Measurements from ENCODE around the gene BATF.

Gene BATF

DNA sequence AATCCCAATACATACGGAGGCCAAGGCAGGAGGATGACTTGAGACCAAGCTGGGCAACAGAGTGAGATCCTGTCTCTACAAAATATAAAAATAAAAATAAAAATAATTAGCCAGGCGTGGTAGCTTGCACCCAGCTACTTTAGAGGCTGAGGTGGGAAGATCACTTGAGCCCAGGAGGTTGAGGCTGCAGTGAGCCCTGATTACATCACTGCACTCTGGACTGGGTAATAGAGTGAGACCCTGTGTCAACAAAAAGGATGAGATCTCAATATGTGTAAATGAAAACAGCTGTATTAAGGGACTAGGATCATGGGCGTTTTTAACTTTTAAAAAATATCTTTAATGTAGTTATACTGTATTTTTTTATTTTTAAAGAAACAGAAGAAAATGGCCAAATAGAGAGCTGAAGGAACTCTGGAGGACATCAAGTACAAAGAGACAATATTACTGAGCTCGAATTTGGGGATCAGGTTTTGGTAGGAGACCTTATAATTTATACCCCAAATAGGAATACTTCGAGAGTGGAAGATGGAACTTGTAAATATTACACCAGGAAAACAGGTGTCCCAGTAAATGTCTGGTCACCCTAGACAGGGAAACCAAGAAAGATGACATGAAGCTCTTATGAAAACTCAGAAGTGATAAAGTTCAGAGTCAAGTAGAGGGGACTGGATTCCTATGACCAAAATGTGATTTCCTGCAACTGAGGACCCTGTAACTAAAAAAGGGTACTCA is 13.1 kb downstream of the BATF start:
- DNase-seq, result no peak

DNA sequence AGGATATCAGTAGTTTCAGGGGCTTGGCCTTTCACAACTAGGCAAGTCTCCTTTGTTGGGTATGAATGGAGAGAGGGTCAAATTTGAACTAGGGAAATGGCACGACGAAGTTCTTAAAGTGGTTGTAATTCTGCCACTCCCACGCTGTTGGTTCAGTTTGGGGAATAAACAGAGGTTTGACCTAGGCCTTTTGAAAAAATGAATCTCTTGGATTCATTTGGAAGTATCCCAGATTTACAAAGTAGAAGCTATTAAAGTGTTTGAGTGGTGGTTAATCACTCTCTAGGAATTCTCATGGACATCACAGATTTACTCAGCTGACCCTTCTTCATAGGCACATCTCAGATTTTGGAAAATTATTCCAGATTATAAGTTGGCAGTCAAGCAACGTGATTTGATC is 14.8 kb downstream of the BATF start:
- DNase-seq, result no peak

DNA sequence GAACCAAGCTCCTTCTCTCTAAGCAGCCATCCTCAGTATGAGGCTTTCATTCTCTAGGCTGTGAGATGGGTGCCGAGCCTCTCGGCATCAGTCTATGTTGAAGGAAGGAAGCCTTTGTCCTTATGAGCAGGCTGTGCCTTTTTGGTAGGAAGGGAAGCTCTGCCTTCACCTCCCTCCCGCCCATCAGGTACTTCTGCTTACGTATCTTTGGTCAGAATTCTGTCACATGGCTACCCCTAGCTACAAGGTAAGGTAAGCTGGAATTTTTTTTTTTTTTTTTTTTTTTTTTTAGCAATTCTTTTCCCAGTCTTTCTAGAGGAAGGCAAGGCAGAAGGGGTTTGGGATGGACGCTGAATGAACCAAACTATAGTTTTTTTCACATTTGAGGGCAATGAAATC is 16.9 kb downstream of the BATF start:
- DNase-seq, result no peak

DNA sequence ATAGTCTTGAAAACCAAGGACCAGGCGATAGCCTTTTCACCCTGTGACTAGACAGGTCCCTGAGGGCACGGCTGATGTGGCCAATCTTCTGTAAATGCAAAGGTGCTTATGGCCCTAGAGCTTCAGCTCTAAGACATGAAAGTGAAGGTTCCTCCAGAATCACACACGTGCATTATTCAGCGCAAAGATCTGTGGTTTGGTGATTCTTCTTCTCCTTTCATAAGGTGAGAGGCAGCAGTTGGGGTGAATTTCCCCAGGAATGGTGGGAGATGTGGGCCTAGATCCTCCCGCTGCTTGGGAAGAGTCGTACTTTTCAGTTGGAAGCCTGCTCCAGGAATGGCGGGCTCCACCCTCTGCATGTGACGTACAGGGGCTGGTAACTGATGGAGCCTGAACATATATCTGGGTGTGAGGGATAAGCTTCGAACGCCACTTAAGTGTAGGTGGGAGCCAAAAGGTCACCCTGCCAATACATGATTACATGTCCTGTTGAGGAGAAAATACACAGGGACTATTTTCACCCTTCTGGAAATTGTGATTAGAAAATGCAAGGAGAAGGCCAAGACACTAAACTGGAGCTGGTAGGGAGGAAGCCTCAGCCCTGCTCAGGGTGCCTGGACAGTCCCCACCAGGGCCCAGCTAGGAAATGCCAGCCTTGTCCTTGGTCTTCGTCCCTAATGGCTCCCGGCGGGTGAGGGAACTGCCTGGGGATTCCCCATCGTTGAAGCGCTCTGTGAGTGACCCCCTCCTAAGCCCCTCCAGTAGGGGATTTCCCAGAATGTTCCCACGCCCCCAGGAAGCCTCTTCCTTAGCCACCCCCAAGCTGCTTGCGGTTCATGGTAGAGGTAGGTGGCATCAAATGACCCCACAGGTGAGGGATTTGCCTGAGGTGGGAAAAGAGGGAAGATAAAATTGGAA is 17.6 kb downstream of the BATF start:
- no peak for DNase-seq

DNA sequence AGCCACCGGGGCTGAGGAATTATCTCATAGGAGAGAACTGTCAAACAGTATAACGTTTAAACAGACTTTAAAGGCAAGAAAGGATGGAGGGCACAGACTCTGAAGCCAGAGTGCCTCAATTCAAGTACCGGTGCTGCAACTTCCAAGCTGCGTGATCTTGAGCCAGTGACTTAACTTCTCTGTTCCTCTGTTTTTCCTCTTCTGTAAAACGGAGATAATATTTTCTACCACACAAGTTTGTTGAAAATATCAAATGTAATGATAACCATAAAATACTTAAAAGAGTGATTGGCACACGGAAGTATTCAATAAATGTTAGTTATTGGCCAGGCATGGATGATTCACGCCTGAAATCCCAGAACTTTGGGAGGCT is 18.2 kb downstream of the BATF start:
- no peak for DNase-seq

DNA sequence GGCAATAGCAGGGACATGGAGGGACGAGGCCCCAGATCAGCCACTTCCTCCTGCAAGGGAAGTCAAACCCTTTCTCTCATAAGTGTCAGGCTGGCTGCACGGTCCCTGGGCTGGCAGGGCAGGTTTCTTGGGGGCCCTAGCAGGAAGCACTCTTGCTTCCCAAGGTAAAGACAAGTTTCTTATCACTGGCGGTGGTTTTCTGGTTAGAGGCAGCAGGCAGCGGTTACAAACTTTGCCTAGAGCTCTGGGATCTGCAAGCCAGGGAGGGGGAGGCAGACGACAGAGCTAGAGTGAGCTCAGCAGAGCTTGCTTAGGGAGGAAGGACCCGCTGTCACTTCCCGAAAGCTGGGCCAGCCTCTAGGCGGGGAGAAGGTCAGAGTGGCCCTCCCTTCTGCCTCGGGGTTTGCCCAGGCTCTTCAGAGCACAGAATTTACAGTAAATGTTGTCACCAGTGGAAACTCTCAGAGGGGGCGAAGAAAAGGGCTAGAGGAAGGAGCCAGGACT is 20.4 kb downstream of the BATF start:
- peak; percentile 71 to 74 for DNase-seq

DNA sequence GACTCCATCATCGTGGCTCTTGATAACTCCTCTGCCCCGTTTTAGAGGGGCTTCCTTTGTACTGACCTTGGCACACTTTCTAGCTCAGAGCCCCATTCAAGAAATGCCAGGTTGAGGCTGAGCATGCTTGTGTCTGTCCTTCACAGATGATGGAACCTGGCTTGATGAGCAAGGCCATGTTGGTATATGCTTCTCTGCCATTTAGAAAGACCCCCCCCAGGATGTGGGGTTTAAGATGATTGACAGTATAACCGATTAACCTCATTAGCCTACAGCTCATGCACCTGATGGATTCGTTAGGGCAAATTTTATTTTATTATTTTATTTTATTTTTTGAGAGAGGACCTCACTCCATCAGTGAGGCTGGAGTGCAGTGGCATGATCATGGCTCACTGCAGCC is 21.0 kb downstream of the BATF start:
- no peak for DNase-seq

DNA sequence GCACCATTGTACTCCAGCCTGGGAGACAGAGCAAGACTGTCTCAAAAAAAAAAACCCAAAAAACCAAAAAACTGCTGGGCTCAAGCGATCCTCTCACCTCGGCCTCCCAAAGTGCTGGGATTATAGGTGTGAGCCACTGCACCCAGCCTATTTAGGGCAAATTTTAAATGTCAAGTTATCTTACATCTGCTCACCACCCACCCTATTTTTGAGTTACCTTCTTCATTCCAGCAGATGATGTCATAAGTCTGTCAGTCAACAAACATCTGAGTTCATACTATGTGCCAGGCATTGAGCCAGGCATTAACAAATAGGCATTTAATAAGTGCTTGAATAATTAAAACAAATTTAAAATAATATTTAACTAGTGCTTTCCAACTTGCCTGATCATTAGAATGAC is 21.5 kb downstream of the BATF start:
- no peak for DNase-seq

DNA sequence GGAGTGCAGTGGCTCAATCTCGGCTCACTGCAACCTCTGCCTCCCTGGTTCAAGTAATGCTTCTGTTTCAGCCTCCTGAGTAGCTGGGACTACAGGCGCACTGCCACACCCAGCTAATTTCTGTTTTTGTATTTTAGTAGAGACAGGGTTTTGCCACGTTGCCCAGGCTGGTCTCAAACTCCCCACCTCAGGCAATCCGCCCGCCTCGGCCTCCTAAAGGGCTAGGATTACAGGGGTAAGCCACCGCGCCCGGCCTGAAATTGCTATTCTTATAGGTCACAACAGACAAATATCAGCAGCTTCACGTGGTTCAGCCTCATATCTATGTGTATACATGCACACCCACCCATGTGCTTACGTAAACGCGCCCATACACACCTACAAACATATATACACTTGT is 23.6 kb downstream of the BATF start:
- no peak for DNase-seq

DNA sequence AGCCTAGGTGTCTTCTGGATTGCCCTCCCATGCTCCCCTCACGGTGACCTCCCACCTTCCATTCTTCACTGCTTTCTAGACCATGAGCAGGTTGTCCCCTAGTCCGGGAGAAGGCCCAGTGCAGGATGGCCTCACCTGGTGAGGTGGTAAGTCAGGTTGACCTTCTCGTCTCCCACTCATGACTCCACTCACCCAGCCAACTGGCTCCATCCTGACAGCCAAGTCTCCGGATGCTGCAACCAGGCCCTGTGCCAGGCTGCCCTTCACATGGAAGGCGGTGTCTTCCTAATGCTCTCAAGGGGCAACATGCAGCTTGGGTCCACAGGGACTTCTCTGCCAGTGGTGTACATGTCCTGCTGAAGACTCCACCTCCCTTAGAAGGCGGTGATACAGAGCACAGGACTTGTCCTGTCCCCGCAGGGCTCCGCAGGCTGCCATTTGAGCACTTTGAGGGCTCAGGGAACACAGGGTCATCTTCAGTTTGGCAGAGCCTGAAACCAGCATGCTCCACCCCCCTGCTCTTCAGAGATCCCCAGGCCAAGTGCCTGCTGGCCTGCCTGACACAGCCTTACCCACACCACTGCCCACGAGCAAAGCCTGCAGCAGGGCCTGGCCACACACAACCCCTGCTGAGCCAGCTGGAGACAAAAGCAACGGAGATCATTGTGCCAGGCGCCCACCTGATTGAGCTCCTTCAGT is 25.4 kb downstream of the BATF start:
- no peak for DNase-seq

DNA sequence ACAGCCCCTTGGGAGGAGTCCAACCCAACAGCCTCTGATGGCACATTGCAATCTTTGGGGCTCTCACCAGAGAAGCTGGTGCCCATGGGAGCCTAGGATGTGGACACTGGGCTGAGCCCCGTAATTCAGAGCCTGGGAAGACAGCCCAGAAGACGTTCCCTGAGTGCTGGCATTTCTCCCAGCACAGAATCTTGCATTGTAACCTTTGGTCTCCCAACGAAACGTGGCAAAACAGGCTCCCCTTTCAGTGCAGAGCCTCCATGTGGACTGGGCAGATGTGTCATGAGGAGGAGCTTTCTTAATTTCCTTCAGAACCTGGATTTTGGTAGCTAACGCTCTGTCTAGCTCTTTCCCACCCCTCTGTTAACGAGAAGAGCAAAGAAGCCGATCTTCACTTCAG is 26.3 kb downstream of the BATF start:
- no peak for DNase-seq

DNA sequence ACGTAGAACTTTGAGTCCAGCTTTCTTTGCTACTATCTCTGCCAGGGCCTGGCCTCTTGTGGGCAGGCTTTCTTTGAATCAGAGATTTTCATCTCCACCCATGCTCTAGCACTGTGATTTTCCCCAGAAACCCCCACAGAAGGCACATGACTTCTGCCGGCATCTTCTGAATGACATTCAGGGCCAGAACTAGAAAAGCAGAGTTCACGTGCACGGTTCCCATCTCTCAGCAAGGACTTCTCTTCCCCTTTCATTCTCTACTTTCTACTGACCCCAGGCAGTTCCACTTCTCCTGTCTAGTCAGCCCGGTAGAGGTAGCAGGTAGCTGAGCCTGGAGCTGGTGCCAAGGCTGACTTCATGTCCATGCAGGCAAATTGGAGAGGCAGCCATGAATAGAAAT is 26.9 kb downstream of the BATF start:
- DNase-seq, result no peak

DNA sequence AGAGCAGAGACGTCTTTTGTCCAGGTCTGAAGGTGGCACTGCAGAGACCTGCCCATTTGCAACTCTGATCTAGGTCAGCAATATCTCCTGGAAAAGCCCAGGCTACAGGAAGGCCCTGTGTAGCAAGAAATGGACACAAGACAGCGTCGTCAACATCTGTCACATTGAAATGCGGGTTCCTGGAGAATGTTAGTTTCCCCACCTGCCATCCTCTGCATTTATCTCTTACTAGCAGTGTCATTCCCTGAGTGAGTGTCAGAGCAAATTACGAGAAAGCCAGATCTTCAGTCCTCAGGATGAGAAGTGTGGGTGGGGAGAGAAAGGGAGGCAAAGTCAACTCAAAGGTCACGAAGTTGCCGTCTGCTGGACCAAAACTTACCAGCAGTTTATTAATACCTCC is 28.8 kb downstream of the BATF start:
- no peak for DNase-seq

DNA sequence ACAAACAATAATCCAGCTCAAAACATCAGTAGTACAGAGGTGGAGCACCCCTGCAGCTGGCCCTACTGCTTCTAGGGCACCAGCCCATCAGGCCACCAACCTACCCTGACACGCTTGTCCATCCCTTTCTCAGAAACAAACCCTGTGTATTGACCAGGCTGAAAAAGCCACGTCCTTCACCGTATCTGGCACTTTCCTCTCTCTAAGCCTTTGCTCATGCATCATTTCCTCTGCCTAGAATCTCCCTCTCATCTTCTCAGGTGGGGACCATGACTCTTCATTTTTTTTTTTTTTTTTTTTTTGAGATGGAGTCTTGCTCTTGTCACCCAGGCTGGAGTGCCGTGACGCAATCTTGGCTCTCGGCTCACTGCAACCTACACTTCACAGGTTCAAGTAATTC is 30.9 kb downstream of the BATF start:
- DNase-seq, result no peak

DNA sequence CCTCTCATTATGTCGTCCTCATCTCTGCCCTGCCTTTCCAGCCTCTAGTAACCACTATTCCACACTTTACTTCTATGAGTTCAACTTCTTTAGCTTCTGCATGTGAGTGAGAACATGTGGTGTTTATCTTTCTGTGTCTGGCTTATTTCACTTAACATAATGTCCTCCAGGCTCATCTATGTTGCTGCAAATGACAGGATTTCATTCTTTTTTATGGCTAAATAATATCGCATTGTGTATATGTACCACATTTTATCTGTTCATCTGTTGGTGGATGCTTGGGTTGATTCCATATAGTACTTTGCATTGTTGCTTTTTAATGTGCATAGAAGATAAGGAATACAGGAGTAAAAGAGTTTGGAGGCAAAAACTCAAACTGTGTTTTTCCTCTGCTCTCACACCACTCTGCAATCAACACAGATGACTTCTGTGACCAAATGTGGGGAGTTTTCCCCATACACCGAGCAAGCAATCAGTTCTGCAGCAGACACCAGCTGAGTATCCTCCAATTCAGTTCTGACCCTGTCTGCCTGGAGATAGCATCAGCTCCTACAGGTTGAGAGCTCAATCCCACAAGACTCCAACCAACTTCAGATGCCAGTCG is 31.6 kb downstream of the BATF start:
- no peak for DNase-seq

DNA sequence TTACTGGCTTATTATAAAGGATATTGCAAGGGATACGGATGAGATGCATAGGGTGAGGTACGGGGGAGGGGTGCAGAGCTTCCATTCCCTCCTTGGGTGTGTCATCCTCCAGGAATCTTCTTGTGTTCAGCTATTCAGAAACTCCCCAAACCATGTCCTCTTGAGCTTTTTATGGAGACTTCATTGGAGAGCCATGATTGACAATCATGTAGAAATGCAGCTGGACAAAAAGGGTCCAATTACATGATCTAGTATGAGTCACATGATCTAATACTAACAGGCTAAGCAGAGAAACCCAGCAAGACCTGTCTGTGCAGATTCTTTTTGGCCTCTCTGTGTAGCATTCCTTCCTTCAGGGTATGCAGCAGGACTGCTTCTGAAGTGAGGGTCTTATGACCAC is 32.2 kb downstream of the BATF start:
- DNase-seq, result no peak

DNA sequence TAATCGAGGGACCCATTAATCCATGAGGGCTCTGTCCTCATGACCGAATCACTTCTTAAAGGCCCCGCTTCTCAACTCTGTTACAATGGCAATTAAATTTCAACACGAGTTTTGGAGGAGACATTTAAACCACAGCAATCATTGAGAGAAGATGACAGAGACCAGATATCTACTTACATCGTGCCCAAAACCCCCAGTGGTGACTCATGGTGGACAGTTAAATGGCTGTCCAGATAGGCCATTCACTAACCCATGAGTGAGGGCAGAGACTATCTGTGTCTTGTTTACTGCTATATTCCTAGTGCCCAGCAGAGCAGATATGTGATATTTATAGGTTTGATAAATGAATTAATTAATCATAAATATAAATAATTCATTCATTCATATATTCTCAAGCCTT is 36.2 kb downstream of the BATF start:
- DNase-seq, result no peak

DNA sequence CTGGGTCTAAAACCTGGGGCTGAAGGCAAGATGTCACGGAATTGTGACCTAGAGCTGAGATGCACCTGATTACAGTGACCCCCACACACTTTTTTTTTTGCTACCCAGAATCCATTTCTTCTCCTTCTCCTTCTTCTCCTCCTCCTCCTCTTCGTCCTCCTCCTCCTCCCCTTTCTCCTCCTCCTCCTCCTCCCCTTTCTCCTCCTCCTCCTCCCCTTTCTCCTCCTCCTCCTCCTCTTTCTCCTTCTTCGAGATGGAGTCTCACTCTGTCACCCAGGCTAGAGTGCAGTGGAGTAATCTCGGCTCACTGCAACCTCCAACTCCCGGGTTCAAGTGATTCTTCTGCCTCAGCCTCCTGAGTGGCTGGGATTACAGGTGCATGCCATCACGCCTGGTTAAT is 36.8 kb downstream of the BATF start:
- DNase-seq, result no peak

DNA sequence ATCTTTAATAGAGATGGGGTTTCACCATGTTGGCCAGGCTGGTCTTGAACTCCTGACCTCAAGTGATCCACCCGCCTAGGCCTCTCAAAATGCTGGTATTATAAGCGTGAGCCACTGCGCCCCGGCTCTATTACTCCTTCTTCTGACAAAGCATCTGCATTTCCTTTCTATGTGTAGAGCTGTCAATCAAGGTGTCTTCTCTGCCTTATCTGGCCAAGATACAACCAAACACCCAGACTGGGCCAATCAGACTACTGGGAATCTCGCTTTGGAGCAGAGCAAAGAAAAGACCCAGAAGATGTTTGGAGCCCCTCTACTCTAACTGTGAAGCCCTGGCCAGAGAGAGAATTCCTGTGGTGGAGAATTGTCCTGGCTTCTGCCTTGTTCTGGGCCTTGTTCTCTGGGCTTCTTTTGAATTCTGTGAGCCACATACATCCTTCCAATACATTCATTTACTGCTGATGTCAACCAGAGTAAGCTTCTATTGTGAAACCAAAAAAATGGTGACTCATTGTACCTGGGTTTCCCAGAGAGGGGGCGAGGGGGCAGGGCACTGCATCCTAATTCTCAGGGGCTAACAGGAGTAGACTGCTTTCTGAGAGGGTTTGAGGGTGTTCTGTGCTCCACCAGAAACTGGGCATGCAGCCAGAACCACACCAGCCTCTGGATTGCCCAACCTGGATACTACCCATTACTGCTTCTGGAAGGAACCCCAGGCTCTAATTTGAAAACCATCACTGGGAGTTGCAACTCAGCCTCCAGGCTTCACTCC is 37.4 kb downstream of the BATF start:
- DNase-seq, result peak; percentile 57 to 58

DNA sequence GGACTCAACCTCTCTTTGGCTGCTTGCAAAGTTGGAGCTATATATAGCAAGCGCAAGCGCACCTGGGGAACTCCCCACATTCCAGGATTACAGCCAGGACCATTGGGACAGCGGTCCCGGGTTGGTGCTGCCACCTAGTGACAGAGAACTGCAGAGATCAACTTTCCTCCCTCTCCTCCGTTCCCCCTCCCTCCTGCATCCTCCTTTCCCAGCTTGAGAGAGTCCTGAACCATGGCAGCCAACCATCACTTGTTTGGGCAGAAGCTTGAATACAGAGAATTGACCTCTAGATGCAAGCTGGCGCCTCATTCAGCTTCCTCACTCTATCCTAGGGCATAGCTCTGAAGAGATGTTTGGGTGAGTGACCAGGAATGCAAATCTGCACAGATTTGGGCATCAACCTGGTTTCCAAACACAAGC is 38.8 kb downstream of the BATF start:
- peak; percentile 39 for DNase-seq

DNA sequence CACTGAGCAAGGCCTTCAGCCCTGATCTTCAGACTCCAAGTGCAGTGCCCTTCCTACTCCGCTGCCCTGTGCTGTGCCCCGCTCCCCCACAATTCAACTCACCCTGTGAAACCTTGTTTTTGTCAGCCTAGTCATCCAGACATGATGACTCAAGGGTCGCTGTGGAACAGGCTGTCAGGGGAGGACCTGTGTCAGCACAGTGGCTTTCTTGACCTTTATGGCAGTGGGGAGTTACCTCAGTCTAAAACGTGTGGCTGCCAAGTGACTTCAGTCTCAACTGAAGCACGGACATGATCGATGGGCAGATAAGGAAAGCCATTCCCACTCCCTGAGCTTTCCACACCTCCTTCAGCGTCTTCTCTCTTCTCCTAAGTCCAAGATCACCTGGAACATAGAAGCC is 39.8 kb downstream of the BATF start:
- DNase-seq, result peak; percentile 57 to 65

DNA sequence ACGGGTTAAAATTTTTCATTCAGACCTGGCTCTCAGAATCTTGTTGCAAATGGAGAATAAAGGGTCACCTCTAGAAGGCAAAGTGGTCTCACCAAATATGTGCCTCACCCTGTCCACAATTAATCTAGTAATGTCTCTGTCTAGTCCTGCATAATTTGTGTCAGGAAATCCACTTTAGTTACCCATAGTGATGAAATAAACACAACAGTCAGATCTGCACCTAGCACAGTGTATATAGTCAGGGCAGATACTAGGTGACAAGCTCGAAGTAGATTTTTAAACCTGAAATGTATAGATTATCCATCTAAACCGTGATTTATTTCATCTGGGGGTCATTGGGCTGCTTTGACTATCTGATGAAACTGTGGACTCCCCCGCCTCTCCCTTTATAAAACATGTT is 40.2 kb downstream of the BATF start:
- no peak for DNase-seq

All from stimulated activated CD4-positive, alpha-beta T cell treated with anti-CD3 and anti-CD28 coated beads, Interleukin-2, amount 100 ng/mL, for 48 hours (primary cell).